HepG2 (cell line): ENCODE results near the gene TMEM107. TPM values are rescaled to one million over a fixed set of nuclear protein-coding genes. Genes with fewer than 3 reads are reported as not detected.

Experiments
- AKAP8 ChIP-seq: sonication (generic); formaldehyde crosslinking; IDR thresholded peaks from 2 replicates; pipeline ENCODE4 v1.5.1; 2020; ENCODE audit warnings: mild to moderate bottlenecking, missing genetic modification reagents
- CHD4 ChIP-seq: fragments of 200-600 bp; sonication (generic); IDR thresholded peaks from 2 replicates; pipeline ENCODE4 v1.7.0; 2017; ENCODE audit warnings: mild to moderate bottlenecking, low read length, borderline replicate concordance
- ELF3 ChIP-seq: IDR thresholded peaks from 2 replicates; pipeline ENCODE4 v1.6.1; 2016; ENCODE audit warnings: missing genetic modification reagents, missing compliant biosample characterization
- GATAD2A ChIP-seq: IDR thresholded peaks from 2 replicates; pipeline ENCODE4 v1.6.1; 2016
- GZF1 ChIP-seq: sonication (generic); formaldehyde crosslinking; IDR thresholded peaks from 2 replicates; pipeline ENCODE4 v1.5.1; 2020; ENCODE audit warnings: mild to moderate bottlenecking, missing genetic modification reagents
- KAT8 ChIP-seq: IDR thresholded peaks from 2 replicates; pipeline ENCODE4 v1.6.1; 2016; ENCODE audit warnings: missing genetic modification reagents, missing compliant biosample characterization
- NR2F1 ChIP-seq, 2 experiments: fragments of 450-650 bp in 1 of 2; formaldehyde crosslinking in 1 of 2; IDR thresholded peaks; 2 replicates each; pipeline versions ENCODE4 v1.5.0 to v1.6.1; 2016 to 2020; ENCODE audit warnings: mild to moderate bottlenecking in 1 of 2, missing compliant biosample characterization in 1 of 2, missing genetic modification reagents in 1 of 2, moderate library complexity in 1 of 2
- PATZ1 ChIP-seq: sonication (generic); formaldehyde crosslinking; IDR thresholded peaks from 2 replicates; pipeline ENCODE4 v1.4.0; 2020; ENCODE audit warnings: missing genetic modification reagents
- SALL1 ChIP-seq: sonication (generic); formaldehyde crosslinking; IDR thresholded peaks from 2 replicates; pipeline ENCODE4 v1.8.0; 2022; ENCODE audit warnings: mild to moderate bottlenecking, missing genetic modification reagents
- SAP130 ChIP-seq: IDR thresholded peaks from 2 replicates; pipeline ENCODE4 v1.6.1; 2016; ENCODE audit warnings: low read depth
- ZBTB21 ChIP-seq: sonication (generic); formaldehyde crosslinking; IDR thresholded peaks from 2 replicates; pipeline ENCODE4 v1.4.0; 2020; ENCODE audit warnings: missing genetic modification reagents
- ZNF337 ChIP-seq: sonication (generic); formaldehyde crosslinking; IDR thresholded peaks from 2 replicates; pipeline ENCODE4 v1.5.1; 2020; ENCODE audit warnings: missing genetic modification reagents, low read depth, mild to moderate bottlenecking, borderline replicate concordance
- ZNF788 ChIP-seq: sonication (generic); formaldehyde crosslinking; IDR thresholded peaks from 2 replicates; pipeline ENCODE4 v1.5.0; 2020; ENCODE audit warnings: mild to moderate bottlenecking, missing genetic modification reagents, borderline replicate concordance
- polyA plus RNA-seq, 8 experiments: library from polyadenylated mRNA; depleted of rRNA in 3 of 8; stranded (reverse) in 7 of 8; unstranded in 1 of 8; fragments of >200 nt; fragmentation: Illumina TruSeq in 4 of 8; extraction: Trizol in 4 of 8; gene quantifications; 2 replicates each; pipeline versions ENCODE4 v1.2.1 to v1.2.3, GENCODE V29; 2011 to 2016; ENCODE audit warnings: low read depth in 4 of 8, missing spikeins in 1 of 8, mixed read lengths in 1 of 8; ENCODE audit not compliant: insufficient read depth in 1 of 8
- total RNA-seq, 5 experiments: library from RNA; depleted of rRNA; stranded (reverse); fragments of >200 nt; fragmentation: Illumina TruSeq; extraction: Trizol; gene quantifications; 2 replicates each; pipeline ENCODE4 v1.2.3, GENCODE V29; 2016; ENCODE audit warnings: low read depth in 1 of 5
- TF ChIP-seq, protein P1 (sequence below): sonication (generic); formaldehyde crosslinking; IDR thresholded peaks from 2 replicates; pipeline ENCODE4 v1.5.1; 2020; ENCODE audit warnings: mild to moderate bottlenecking, missing genetic modification reagents, moderate library complexity
- TF ChIP-seq, protein P2 (sequence below): sonication (generic); formaldehyde crosslinking; IDR thresholded peaks from 2 replicates; pipeline ENCODE4 v1.4.0; 2020; ENCODE audit warnings: missing genetic modification reagents, mild to moderate bottlenecking, borderline replicate concordance
- TF ChIP-seq, protein P3 (sequence below): sonication (generic); formaldehyde crosslinking; IDR thresholded peaks from 2 replicates; pipeline ENCODE4 v1.8.0; 2023; ENCODE audit warnings: mild to moderate bottlenecking, missing genetic modification reagents
- TF ChIP-seq, protein P4 (sequence below): sonication (generic); formaldehyde crosslinking; IDR thresholded peaks from 2 replicates; pipeline ENCODE4 v1.4.0; 2020; ENCODE audit warnings: missing genetic modification reagents

Gene TMEM107
- total and polyA plus RNA-seq, 2 of the 13 experiments (the other 11 are each of a cell fraction or from before 2014, with no cell fraction given), result 7.2 to 15.3 TPM

GRCh38 chr17:8158267-8159031 is 17.7 kb downstream of the TMEM107 start (continued):
- TF ChIP-seq AKAP8 (CRISPR knock-in tag), result no peak
- TF ChIP-seq, protein P1, sequence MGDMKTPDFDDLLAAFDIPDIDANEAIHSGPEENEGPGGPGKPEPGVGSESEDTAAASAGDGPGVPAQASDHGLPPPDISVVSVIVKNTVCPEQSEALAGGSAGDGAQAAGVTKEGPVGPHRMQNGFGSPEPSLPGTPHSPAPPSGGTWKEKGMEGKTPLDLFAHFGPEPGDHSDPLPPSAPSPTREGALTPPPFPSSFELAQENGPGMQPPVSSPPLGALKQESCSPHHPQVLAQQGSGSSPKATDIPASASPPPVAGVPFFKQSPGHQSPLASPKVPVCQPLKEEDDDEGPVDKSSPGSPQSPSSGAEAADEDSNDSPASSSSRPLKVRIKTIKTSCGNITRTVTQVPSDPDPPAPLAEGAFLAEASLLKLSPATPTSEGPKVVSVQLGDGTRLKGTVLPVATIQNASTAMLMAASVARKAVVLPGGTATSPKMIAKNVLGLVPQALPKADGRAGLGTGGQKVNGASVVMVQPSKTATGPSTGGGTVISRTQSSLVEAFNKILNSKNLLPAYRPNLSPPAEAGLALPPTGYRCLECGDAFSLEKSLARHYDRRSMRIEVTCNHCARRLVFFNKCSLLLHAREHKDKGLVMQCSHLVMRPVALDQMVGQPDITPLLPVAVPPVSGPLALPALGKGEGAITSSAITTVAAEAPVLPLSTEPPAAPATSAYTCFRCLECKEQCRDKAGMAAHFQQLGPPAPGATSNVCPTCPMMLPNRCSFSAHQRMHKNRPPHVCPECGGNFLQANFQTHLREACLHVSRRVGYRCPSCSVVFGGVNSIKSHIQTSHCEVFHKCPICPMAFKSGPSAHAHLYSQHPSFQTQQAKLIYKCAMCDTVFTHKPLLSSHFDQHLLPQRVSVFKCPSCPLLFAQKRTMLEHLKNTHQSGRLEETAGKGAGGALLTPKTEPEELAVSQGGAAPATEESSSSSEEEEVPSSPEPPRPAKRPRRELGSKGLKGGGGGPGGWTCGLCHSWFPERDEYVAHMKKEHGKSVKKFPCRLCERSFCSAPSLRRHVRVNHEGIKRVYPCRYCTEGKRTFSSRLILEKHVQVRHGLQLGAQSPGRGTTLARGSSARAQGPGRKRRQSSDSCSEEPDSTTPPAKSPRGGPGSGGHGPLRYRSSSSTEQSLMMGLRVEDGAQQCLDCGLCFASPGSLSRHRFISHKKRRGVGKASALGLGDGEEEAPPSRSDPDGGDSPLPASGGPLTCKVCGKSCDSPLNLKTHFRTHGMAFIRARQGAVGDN, result peak; percentile 32
- TF ChIP-seq GZF1 (CRISPR knock-in tag), result 0 out of 2 replicates have a peak, but pooled peaks have one; percentile 68
- TF ChIP-seq PATZ1 (CRISPR knock-in tag), result peak; percentile 24; the same call in 1 of the 2 replicates
- TF ChIP-seq GATAD2A, result peak; percentile 39; the same call in 1 of the 2 replicates
- TF ChIP-seq SALL1 (CRISPR knock-in tag), result peak; percentile 46
- peak; percentile 50; the same call in 1 of the 2 replicates for TF ChIP-seq CHD4
- TF ChIP-seq, protein P2, sequence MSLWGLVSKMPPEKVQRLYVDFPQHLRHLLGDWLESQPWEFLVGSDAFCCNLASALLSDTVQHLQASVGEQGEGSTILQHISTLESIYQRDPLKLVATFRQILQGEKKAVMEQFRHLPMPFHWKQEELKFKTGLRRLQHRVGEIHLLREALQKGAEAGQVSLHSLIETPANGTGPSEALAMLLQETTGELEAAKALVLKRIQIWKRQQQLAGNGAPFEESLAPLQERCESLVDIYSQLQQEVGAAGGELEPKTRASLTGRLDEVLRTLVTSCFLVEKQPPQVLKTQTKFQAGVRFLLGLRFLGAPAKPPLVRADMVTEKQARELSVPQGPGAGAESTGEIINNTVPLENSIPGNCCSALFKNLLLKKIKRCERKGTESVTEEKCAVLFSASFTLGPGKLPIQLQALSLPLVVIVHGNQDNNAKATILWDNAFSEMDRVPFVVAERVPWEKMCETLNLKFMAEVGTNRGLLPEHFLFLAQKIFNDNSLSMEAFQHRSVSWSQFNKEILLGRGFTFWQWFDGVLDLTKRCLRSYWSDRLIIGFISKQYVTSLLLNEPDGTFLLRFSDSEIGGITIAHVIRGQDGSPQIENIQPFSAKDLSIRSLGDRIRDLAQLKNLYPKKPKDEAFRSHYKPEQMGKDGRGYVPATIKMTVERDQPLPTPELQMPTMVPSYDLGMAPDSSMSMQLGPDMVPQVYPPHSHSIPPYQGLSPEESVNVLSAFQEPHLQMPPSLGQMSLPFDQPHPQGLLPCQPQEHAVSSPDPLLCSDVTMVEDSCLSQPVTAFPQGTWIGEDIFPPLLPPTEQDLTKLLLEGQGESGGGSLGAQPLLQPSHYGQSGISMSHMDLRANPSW, result no peak
- TF ChIP-seq, protein P3, sequence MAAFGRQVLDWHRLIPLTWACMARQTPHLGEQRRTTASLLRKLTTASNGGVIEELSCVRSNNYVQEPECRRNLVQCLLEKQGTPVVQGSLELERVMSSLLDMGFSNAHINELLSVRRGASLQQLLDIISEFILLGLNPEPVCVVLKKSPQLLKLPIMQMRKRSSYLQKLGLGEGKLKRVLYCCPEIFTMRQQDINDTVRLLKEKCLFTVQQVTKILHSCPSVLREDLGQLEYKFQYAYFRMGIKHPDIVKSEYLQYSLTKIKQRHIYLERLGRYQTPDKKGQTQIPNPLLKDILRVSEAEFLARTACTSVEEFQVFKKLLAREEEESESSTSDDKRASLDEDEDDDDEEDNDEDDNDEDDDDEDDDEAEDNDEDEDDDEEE (CRISPR knock-in tag), result no peak
- no peak for TF ChIP-seq ZNF337 (CRISPR knock-in tag)
- peak; percentile 64 for TF ChIP-seq SAP130 (CRISPR knock-in tag)
- peak; percentile 23; the same call in 1 of the 2 replicates for TF ChIP-seq ELF3 (CRISPR knock-in tag)
- 0 out of 2 replicates have a peak, but pooled peaks have one; percentile 32 for TF ChIP-seq KAT8 (CRISPR knock-in tag)
- TF ChIP-seq ZNF788, result 0 out of 2 replicates have a peak, but pooled peaks have one; percentile 17
- TF ChIP-seq, protein P4, sequence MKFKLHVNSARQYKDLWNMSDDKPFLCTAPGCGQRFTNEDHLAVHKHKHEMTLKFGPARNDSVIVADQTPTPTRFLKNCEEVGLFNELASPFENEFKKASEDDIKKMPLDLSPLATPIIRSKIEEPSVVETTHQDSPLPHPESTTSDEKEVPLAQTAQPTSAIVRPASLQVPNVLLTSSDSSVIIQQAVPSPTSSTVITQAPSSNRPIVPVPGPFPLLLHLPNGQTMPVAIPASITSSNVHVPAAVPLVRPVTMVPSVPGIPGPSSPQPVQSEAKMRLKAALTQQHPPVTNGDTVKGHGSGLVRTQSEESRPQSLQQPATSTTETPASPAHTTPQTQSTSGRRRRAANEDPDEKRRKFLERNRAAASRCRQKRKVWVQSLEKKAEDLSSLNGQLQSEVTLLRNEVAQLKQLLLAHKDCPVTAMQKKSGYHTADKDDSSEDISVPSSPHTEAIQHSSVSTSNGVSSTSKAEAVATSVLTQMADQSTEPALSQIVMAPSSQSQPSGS, result peak; percentile 22; the same call in 1 of the 2 replicates
- no peak for TF ChIP-seq ZBTB21
- TF ChIP-seq NR2F1 (CRISPR knock-in tag; IDR thresholded peaks at IDR 0.05), result peak in 1 of 2 experiments; percentile 54; a peak in 1 of 4 replicates
